GM10266 (cell line): ENCODE measurements around the gene RIT2.

ENCODE experiments used
- DNase-seq: peaks from one replicate; pipeline ENCODE4 v3.0.0; 2012; ENCODE audit errors: extremely low spot score
- CTCF ChIP-seq: IDR thresholded peaks from 2 replicates; pipeline ENCODE4 v1.5.1; 2012; ENCODE audit warnings: mild to moderate bottlenecking, low read depth; ENCODE audit not compliant: control insufficient read depth, insufficient read depth; ENCODE audit errors: missing control alignments

Gene RIT2

DNA sequence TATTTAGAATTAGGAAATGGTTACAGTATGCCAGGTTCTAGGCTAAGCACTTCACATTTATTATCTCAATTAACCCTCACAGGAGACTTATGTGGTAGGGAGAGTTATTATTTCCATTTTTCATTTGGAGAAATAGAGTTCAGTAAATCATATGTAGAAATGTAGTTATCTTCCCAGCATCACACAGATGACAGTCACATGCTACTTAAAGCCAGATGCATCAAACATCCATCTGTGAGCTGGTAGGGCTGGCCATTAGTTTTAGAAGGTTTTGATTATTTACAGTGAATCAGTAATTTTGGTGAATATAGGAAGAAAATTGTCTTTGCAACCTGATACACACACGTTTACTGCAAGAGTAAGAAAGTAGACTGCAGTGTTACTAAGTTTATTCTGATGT lies 97.9 kb downstream of the RIT2 start:
- no peak for TF ChIP-seq CTCF
- DNase-seq: no peak

GRCh38 chr18:43013486-43013885 lies 102.0 kb downstream of the RIT2 start:
- no peak for DNase-seq
- TF ChIP-seq CTCF: no peak

- DNase-seq: no peak
- TF ChIP-seq CTCF: no peak
These were observed 102.5 kb downstream of the RIT2 start for GRCh38 chr18:43012951-43013350.

- no peak for TF ChIP-seq CTCF
- DNase-seq: no peak
These were observed 104.9 kb downstream of the RIT2 start for GRCh38 chr18:43010611-43011010.

GRCh38 chr18:43009674-43010073 lies 105.8 kb downstream of the RIT2 start:
- no peak for DNase-seq
- TF ChIP-seq CTCF: no peak

- TF ChIP-seq CTCF: no peak
- no peak for DNase-seq
These were observed 108.1 kb downstream of the RIT2 start for GRCh38 chr18:43007365-43007764.

GRCh38 chr18:43004421-43004820 lies 111.1 kb downstream of the RIT2 start:
- no peak for TF ChIP-seq CTCF
- DNase-seq: no peak
